AG04450 (cell line): Measurements from ENCODE around the gene AURKB. TPM values are rescaled to one million over a fixed set of nuclear protein-coding genes. Genes with fewer than 3 reads are reported as not detected.

Source experiments
- CTCF ChIA-PET: fragments of 300-600, 350-600 bp; formaldehyde crosslinking; extraction: SDS; loops from one replicate; lab custom pipeline; 2022; ENCODE audit warnings: antibody characterized with exemption, inconsistent platforms; lab: Charles Lee
- POLR2A ChIA-PET: fragments of 350-600 bp; formaldehyde crosslinking; extraction: SDS; loops from one replicate; lab custom pipeline; 2021; ENCODE audit warnings: antibody characterized with exemption, inconsistent platforms; lab: Yijun Ruan, JAX
- DNase-seq: peaks from one replicate; pipeline ENCODE4 v3.0.0-alpha.2; 2011; ENCODE audit warnings: low read depth, low spot score
- H3K27ac ChIP-seq: one replicate; pipeline ENCODE4 v1.5.1; 2012; ENCODE audit warnings: low read depth, low read length, control low read depth
- H3K27me3 ChIP-seq: one replicate; pipeline ENCODE4 v1.6.0; 2012; ENCODE audit warnings: low read length; ENCODE audit not compliant: control insufficient read depth, insufficient read depth
- H3K4me3 ChIP-seq: 2 replicates; pipeline ENCODE4 v1.5.1; 2011; ENCODE audit warnings: mild to moderate bottlenecking, low read depth, low read length, control low read depth
- H3K9me3 ChIP-seq: 2 replicates; pipeline ENCODE4 v1.5.1; 2012; ENCODE audit warnings: low read length; ENCODE audit not compliant: control insufficient read depth, insufficient read depth
- CTCF ChIP-seq: IDR thresholded peaks from 2 replicates; pipeline ENCODE4 v1.5.1; 2011; ENCODE audit warnings: low read depth, low read length, control low read depth, inconsistent platforms
- polyA minus RNA-seq: library from RNA; depleted of rRNA, polyadenylated mRNA; stranded (reverse); fragments of >200 nt; gene quantifications from 2 replicates; pipeline ENCODE4 v1.2.3, GENCODE V29; 2011; rRNA and poly(A)+ RNA removed
- polyA plus RNA-seq: library from polyadenylated mRNA; depleted of rRNA; stranded (reverse); fragments of >200 nt; gene quantifications from 2 replicates; pipeline ENCODE4 v1.2.3, GENCODE V29; 2011; rRNA removed

The AURKB gene
- polyA plus RNA-seq (5.9 and 7.7 TPM in 2 replicates), polyA minus RNA-seq (8.6 and 12.1 TPM in 2 replicates)

GRCh38 chr17:8209907-8210760, at the start of gene AURKB:
TSS of gene AURKB (minus strand) at chr17:8210575. CDS start at chr17:8210224, 351 bp downstream.
- Histone ChIP-seq H3K4me3 (peak within 1 kb of the TSS; percentile 87), H3K27me3 (no peaks in the 10 kb centered on the region), H3K9me3 (no peaks in the 10 kb centered on the region; the same call in 1 of the 2 replicates), H3K27ac (peak within 1 kb of the TSS; percentile 78)
- peak; percentile 93 for DNase-seq
- TF ChIP-seq CTCF = no peak
- ChIA-PET POLR2A (interaction anchor here (0.5 to 1.9 kb wide), 15 partner anchors 11 to 806 kb away, joined by 3 to 9 read pairs (median 4); partner anchors contain the start of gene BORCS6), CTCF (interaction anchor here (0.7 to 1.0 kb wide), 2 partner anchors 91 to 750 kb away, joined by 3 to 4 read pairs; no protein-coding TSS in a partner anchor)

- ChIA-PET POLR2A (no interaction called here), CTCF (no interaction called here)
- Histone ChIP-seq H3K27me3 (no peaks in the 10 kb centered on the region), H3K4me3 (no peak overlapping the region), H3K9me3 (no peaks in the 10 kb centered on the region), H3K27ac (no peak overlapping the region)
- TF ChIP-seq CTCF = no peak
- DNase-seq = no peak
Observed at GRCh38 chr17:8257801-8258200, 47.4 kb upstream of the AURKB start.

GRCh38 chr17:8256691-8257090, 46.3 kb upstream of the AURKB start:
- H3K27ac ChIP-seq = no peak overlapping the region
- no peaks in the 10 kb centered on the region for H3K9me3 ChIP-seq
- H3K27me3 ChIP-seq = no peaks in the 10 kb centered on the region
- ChIA-PET POLR2A (interaction anchor here (0.7 kb wide), 1 partner anchor 115 kb away, joined by 3 read pairs; no protein-coding TSS in a partner anchor), CTCF (no interaction called here)
- TF ChIP-seq CTCF = no peak
- H3K4me3 ChIP-seq = no peak overlapping the region
- DNase-seq = no peak

GRCh38 chr17:8256291-8256690, 45.9 kb upstream of the AURKB start:
- Histone ChIP-seq H3K27ac (no peak overlapping the region), H3K9me3 (no peaks in the 10 kb centered on the region), H3K27me3 (no peaks in the 10 kb centered on the region), H3K4me3 (no peak overlapping the region)
- ChIA-PET POLR2A (no interaction called here), CTCF (interaction anchor here (0.7 kb wide), 1 partner anchor 45 kb away, joined by 3 read pairs; no protein-coding TSS in a partner anchor)
- no peak for DNase-seq
- TF ChIP-seq CTCF = no peak

GRCh38 chr17:8255499-8255898, 45.1 kb upstream of the AURKB start:
- no peaks in the 10 kb centered on the region for H3K27me3 ChIP-seq
- TF ChIP-seq CTCF = peak; percentile 6; the same call in 1 of the 2 replicates

More at GRCh38 chr17:8255499-8255898, 45.1 kb upstream of the AURKB start:
- Histone ChIP-seq H3K4me3 (no peak overlapping the region), H3K9me3 (no peaks in the 10 kb centered on the region), H3K27ac (no peak overlapping the region)
- ChIA-PET CTCF (interaction anchor here (0.7 kb wide), 1 partner anchor 46 kb away, joined by 3 read pairs; no protein-coding TSS in a partner anchor), POLR2A (no interaction called here)
- DNase-seq = no peak
